GM19239 (cell line): ENCODE measurements around the gene HOXC10.

ENCODE experiments used
- DNase-seq: peaks from one replicate; pipeline ENCODE4 v3.0.0; 2011; ENCODE audit warnings: low spot score; ENCODE audit not compliant: insufficient read length
- FAIRE-seq: peaks from 2 replicates; lab custom pipeline; 2011; peaks lifted over from hg19 to GRCh38; lab: Jason Lieb, UNC

HOXC10 gene

DNA sequence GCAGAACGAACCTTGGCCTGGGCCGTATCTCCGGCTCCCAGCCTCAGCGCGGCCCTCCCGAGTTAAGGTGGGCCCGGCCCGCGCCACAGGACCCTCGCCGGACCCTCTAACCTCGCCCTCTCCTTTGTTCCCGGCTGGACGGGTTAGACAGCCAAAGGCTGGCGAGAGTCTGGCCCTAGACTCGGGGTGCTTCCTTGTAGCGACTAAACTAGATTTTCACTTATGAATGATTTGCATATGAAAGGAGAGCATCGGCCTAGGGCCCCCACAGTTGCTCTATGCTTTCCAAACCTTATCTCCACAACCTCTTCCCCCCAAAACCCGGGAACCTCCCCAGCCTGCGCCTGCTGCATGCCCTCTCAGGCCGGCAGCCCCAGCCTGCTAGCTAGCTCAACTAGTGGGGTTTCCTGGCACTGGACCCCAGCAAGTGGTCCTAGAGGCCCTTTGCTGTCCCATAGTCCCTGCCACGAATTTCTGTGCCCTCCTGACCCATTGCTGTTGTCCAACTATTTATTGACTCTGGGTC lies 49.9 kb downstream of the HOXC10 start:
- FAIRE-seq (no peak), DNase-seq (no peak)

DNA sequence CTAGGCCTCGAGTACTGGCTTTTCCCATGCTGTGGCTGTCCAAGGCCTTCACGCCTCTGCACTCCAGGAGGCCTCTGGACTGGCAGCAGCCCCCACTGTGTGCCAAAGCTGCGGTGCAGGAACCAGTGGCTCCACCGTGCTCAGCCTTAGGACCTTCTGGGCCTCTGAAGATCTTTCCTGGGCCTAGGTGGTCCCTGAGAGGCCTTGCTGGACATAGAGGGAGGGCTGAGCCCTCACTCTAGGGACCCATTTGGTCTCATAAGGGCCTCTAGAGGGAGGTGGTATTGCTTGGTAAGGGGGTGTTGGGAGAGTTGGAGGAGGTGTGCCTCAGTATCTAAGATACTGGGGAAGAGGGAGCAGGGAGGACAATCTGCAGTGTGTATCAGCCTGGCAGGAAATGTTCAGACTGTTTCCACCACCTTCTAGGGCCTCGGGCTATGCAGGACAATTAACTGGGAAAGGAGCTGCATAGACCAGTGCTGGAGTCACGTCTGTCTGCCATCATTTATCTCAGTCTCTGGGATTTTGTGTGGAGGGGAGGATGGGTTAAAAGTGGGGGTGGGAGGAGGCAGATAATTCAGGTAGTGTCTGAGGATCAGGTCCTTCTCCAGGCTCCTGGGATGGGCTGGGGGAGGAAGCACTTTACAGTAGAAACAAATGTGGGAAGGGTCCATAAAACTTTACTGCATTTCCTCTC lies 50.8 kb downstream of the HOXC10 start:
- no peak for FAIRE-seq
- no peak for DNase-seq

DNA sequence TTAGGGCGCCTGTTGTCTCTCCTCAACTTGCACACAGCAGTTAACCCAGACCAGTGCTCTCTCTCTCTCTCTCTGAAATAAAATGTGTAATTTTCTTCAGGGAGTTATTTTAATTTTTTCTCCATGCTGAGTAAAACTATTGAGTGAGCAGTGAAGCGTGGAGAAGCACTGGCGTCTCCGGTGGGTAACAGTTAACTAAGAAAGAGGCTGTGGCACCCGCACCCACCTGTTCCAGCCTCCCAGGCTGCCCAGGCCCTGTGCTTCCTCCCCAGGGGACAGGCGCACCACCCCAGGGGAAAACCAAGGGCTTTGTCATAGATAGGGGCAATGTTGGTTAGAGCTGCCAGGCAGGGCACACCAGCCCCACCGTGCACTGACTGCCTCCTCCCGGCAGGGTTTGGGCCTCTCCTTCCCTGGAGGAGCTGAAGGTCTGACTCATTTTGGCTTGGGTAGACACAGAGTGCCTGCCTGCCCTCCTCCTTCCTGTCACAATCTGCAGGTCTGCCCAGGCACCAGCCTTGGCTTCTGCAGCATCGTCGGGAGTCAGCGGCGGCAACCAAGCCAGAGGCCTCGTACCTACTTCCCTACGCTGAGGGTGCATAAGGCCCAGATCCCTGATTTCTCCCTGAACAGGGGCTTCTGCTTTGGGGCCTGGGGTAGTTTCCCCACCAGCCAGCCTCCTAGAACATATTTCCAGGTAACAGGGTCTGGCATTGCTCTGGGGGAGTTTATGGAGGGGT lies 51.8 kb downstream of the HOXC10 start:
- FAIRE-seq = no peak
- no peak for DNase-seq

DNA sequence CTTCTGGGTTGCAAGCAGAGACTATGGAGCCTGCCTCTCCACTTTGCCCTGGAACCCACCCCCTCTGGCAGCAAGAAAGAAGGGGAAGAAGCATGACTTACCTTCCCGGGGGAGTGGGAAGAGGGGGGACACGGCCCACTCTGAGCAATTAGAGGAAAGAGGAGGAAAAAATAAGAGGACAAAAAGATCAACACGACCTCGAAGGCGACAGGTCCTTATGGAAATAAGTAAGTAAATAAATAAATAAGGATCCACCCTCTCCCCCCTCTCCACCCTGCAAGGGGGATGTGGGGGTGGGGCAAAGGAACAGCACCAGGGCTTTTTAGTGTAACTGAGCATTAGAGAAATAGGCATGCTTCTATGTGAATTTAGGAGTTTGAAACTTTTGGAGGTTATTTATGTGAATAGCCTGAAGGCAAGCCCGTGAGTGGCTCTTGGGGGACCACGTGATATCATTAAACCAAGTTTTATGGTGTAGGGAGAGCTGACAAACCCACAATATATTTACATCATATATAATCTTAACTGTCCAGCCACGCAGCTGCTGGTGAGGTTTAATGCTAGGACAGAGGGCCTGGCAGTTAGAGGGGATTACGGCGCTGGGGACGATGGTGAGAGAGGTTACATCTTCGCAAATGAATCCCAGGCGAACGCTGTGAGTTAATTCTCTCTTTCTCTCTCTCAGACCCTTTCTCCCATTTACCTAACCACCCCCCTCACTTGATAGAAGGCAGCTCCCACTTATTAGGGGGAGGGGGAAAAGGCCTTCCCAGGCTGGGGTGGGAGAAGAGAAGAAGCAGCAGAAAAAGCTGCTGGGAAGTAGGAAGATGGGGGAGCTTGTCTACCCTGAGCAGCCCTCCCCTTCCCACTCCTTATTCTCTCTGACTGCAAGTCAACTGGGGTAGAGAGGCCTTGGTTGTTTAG lies 52.7 kb downstream of the HOXC10 start:
- FAIRE-seq (no peak), DNase-seq (no peak)

DNA sequence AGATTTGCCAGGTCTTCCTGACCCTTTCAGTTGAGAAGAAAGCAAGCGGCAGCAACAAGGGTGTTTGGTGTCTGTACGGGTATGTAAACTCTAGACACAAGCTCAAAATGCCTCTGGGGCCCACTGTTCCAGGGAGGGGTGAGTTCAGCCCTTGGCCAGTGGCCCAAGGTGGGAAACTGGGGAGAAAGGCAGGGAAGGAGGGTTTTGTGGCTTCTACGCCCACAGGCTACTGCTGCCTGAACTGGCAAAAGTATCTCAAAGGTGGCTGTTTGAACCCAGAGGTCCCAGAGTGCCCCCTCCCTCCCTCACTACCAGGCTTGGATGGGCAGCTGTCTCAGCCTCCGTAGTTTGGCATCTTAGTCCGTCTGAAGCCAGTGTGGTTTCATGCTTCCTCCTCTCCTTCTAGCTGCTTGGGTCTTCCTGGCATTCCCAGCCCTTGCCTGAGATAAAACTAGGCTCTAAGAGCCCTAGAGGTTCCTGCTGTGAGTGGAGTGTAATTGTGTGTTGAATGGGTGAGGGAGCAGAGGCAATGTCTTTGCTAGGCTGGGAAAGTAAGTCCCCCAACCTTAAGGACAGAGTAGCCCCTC lies 53.4 kb downstream of the HOXC10 start:
- FAIRE-seq (no peak), DNase-seq (no peak)

DNA sequence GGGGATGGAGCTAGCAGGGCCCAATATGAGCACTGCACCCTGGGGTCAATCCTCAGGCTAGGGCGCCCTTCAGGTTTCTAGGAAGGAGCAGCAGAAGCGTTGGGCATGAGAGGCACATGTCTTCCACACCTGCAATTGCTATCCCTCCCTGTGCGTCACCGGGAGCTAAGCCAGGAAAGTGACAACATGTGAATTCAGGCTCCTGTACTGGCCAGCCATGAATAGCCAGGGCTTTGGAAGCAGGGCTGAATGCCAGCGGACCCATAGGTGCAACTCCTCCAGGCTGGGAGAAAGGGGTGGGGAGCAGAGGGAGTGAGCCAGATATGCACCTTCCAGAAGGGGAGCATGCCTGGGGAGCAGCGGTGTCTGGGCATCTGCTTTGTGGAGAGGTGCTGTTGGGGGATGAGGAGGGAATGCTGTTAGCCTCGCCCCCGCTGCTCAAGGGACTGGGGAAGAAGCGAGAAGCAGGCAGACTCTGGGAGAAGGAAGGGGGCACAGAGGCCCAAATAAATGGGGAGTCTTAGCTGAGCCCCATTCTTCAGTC lies 54.0 kb downstream of the HOXC10 start:
- no peak for FAIRE-seq
- no peak for DNase-seq

DNA sequence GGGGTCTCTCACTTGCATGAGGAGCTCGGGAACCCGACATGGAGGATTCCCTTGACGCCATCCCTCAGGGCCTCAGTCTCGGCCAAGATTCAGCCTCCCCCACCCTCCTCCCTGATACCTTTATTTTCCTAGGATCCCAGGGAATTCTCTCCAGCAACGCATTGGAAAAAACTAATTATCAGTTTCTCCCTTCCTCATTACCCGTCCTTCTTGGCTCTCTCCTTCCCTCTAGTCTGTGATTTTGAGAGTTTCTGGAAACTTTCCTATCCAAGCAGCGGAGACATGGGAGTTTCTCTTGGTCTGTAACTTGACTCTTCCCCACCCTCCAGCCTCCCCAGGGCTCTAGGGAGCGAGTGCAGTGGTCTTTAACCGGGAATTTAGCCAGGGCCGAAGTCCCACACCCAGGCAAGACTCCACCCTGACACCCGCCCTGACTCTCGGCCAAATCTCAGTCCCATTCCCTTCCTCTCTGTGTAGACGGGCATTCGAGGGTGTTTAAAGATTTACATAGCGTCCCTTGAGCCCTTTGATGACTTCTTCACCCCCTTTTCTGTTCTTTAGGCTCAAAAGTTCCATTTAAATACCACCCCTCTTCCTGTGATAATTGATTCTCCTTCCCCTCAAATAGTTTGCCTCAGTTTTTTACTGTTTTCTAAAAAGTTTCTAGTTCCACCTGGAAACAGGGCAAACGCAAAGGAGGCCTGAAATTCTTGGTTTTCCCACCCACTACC lies 54.6 kb downstream of the HOXC10 start:
- no peak for FAIRE-seq
- DNase-seq = no peak
